Cardiac atrium fibroblast (primary cell): ENCODE measurements around the gene SLC16A9. TPM values are rescaled to one million over a fixed set of nuclear protein-coding genes. Genes with fewer than 3 reads are reported as not detected.

Experiments
- total RNA-seq: library from RNA; depleted of rRNA; stranded (reverse); fragments of >200 nt; gene quantifications from 2 replicates; pipeline ENCODE4 v1.2.3, GENCODE V29; 2015

The SLC16A9 gene, protein sequence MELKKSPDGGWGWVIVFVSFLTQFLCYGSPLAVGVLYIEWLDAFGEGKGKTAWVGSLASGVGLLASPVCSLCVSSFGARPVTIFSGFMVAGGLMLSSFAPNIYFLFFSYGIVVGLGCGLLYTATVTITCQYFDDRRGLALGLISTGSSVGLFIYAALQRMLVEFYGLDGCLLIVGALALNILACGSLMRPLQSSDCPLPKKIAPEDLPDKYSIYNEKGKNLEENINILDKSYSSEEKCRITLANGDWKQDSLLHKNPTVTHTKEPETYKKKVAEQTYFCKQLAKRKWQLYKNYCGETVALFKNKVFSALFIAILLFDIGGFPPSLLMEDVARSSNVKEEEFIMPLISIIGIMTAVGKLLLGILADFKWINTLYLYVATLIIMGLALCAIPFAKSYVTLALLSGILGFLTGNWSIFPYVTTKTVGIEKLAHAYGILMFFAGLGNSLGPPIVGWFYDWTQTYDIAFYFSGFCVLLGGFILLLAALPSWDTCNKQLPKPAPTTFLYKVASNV
- total RNA-seq, result 0.65 TPM in 1 of 2 replicates, not detected in the other

DNA sequence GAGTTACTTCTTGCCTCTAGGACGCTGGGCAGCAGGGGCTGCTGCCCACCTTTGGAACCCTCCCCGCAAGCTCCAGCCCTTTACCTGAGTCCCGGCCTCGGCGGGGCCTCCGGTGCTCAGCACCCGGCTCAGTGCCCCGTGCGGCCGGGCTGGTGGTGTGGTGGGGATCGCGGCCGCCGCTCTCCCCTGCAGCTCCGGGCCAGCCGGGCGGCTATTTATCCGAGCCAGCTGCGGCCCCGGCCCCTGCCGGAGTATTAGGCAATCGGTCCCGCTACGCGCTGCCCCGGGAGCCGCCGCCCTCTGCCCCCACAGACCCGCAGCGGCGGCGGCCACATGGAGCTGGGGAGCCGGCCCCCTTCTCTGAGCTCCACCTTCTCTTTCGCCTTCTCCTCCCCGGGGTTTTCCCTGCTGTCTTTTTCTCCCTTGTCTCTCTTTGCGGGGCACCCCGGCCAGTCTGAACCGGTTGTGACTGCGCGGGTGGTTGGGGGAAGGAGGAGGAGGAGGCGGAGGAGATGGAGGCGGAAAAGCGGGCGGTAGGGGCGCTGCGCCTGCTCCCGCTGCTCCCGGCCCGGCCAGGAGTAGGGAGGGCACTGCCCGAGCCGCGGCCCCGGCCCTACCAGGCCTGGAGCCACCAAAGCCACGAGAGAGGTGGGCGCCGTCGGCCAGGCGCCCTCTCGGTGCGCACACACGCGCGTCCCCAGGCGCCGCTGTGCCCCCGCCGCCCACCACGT is at the start of gene SLC16A9:
SLC16A9 (minus strand) TSS at position 456 of the 731 bp plus-strand sequence. CDS start 25,559 bp downstream, outside the sequence.

DNA sequence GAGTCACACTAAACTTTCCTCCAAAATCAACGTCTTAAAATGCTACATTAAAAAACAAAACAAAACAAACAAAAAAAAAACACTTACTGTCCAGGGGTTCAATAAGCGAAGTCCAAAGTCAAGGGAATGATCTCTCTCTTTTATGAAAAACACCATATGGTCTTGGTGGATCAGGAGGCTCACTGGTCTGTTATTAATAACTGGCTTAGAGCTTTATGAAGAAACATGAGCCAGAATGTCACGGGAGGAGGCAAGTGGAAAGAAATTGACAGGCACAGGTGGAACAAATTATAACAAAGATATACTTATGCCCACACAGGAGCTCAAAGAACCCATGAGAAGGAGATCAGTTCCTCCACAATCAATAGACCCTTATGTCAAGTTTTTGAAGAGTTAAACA is 43.6 kb upstream of the SLC16A9 start, which contains the start of gene MRLN:
MRLN (minus strand) TSS at position 189 of the 400 bp plus-strand sequence.

Other genes starting within 250 kb of the SLC16A9 start
- gene MRLN, start 43.6 kb upstream of the SLC16A9 start, total RNA-seq, result not detected in 2 replicates
- 20.8 and 28.4 TPM in 2 replicates for gene CCDC6, start 196.7 kb upstream of the SLC16A9 start, total RNA-seq